Measurements from ENCODE around the gene MRPL36. TPM values are rescaled to one million over a fixed set of nuclear protein-coding genes. Genes with fewer than 3 reads are reported as not detected.

The MRPL36 gene
- polyA plus RNA-seq, 1 donor (not counting 4 experiments of a cell fraction or from before 2014, with no cell fraction given): 121 TPM

DNA sequence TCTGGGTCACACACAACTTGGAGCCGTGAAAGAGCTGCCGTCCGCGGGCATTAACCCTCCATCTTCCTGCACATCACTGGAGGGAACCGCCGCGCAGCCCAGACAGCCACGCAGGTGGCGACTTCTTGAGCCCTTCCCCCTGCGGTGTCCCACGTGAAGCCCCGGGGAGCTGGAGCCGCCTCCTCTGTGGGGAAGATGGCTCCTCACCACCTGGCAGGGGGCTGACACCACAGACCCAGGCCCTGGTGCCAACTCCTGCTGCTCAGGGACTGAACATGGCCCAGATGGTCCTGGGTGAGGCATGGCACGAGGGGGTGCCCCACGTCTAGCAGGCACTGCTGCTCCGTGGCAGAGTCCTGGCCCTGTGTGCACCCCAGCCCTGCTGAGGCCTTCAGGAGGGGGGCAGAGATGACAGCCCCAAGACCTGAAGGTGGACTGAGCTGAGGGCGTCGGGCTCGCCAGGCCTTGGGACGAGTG lies 40.5 kb upstream of the MRPL36 start:
- no peaks in the 10 kb centered on the region for H3K4me1 ChIP-seq (ENCODE audit: control insufficient read depth, extremely low read depth, insufficient read depth, low read length)
- no peaks in the 10 kb centered on the region for H4K20me1 ChIP-seq (ENCODE audit: control insufficient read depth, extremely low read depth, insufficient read depth, low read length)
- H2AFZ ChIP-seq (ENCODE audit: control insufficient read depth, low read length): no peak overlapping the region
- H3K27me3 ChIP-seq (ENCODE audit: control insufficient read depth, extremely low read depth, insufficient read depth, low read length): peaks cover 4% of the 10 kb centered on the region
- TF ChIP-seq CTCF (optimal IDR thresholded peaks at IDR 0.05 in 1 of 3, IDR thresholded peaks at IDR 0.05 in 1 of 3, conservative IDR thresholded peaks at IDR 0.05 in 1 of 3; ENCODE audit: extremely low read depth in 1 of 3, insufficient read depth in 2 of 3, low read length in 3 of 3) (no peak), EZH2 (IDR thresholded peaks at IDR 0.05; ENCODE audit: low read length) (no peak)
- H3K36me3 ChIP-seq (ENCODE audit: control insufficient read depth in 2 of 2, extremely low read depth in 1 of 2, insufficient read depth in 2 of 2, low read length in 2 of 2): no peaks in the 10 kb centered on the region
- no peak overlapping the region for H3K9ac ChIP-seq (ENCODE audit: control insufficient read depth, extremely low read depth, insufficient read depth, low read length)
- DNase-seq (ENCODE audit: low read depth, low spot score) (no peak), FAIRE-seq (no peak)
- dilution Hi-C loops (cut with MboI; ENCODE audit: extremely low pct_ligation_motif_present, low sequenced_read_pairs): no loop called here
- H3K9me1 ChIP-seq (ENCODE audit: control insufficient read depth, extremely low read depth, insufficient read depth, low read length): no peaks in the 10 kb centered on the region
- H3K27ac ChIP-seq (ENCODE audit: control insufficient read depth, insufficient read depth, low read length): no peak overlapping the region
- H3K79me2 ChIP-seq (ENCODE audit: control insufficient read depth, insufficient read depth, low read length): no peaks in the 10 kb centered on the region
- no peak overlapping the region for H3K4me2 ChIP-seq (ENCODE audit: control insufficient read depth, extremely low read depth, insufficient read depth, low read depth, low read length)
- no peaks in the 10 kb centered on the region for H3K9me3 ChIP-seq (ENCODE audit: control insufficient read depth, low read depth, low read length)
- H3K4me3 ChIP-seq (ENCODE audit: control insufficient read depth in 2 of 3, extremely low read depth in 1 of 3, insufficient read depth in 2 of 3, low read depth in 1 of 3, low read length in 3 of 3): no peak overlapping the region

GRCh38 chr5:1838013-1838412 lies 38.4 kb upstream of the MRPL36 start:
- no peaks in the 10 kb centered on the region for H3K79me2 ChIP-seq (ENCODE audit: control insufficient read depth, insufficient read depth, low read length)
- H3K27ac ChIP-seq (ENCODE audit: control insufficient read depth, insufficient read depth, low read length): no peak overlapping the region
- no peak overlapping the region for H3K4me2 ChIP-seq (ENCODE audit: control insufficient read depth, extremely low read depth, insufficient read depth, low read depth, low read length)
- H3K4me1 ChIP-seq (ENCODE audit: control insufficient read depth, extremely low read depth, insufficient read depth, low read length): no peaks in the 10 kb centered on the region
- H2AFZ ChIP-seq (ENCODE audit: control insufficient read depth, low read length): no peak overlapping the region
- no peaks in the 10 kb centered on the region for H4K20me1 ChIP-seq (ENCODE audit: control insufficient read depth, extremely low read depth, insufficient read depth, low read length)
- no peak overlapping the region for H3K4me3 ChIP-seq (ENCODE audit: control insufficient read depth in 2 of 3, extremely low read depth in 1 of 3, insufficient read depth in 2 of 3, low read depth in 1 of 3, low read length in 3 of 3)
- dilution Hi-C loops (cut with MboI; ENCODE audit: extremely low pct_ligation_motif_present, low sequenced_read_pairs): no loop called here
- DNase-seq (ENCODE audit: low read depth, low spot score): no peak
- peaks cover 7% of the 10 kb centered on the region for H3K27me3 ChIP-seq (ENCODE audit: control insufficient read depth, extremely low read depth, insufficient read depth, low read length)
- FAIRE-seq: no peak
- H3K36me3 ChIP-seq (ENCODE audit: control insufficient read depth in 2 of 2, extremely low read depth in 1 of 2, insufficient read depth in 2 of 2, low read length in 2 of 2): no peaks in the 10 kb centered on the region
- TF ChIP-seq CTCF (optimal IDR thresholded peaks at IDR 0.05 in 1 of 3, IDR thresholded peaks at IDR 0.05 in 1 of 3, conservative IDR thresholded peaks at IDR 0.05 in 1 of 3; ENCODE audit: extremely low read depth in 1 of 3, insufficient read depth in 2 of 3, low read length in 3 of 3): no peak
- TF ChIP-seq EZH2 (IDR thresholded peaks at IDR 0.05; ENCODE audit: low read length): no peak
- H3K9ac ChIP-seq (ENCODE audit: control insufficient read depth, extremely low read depth, insufficient read depth, low read length): no peak overlapping the region
- no peaks in the 10 kb centered on the region for H3K9me3 ChIP-seq (ENCODE audit: control insufficient read depth, low read depth, low read length)
- H3K9me1 ChIP-seq (ENCODE audit: control insufficient read depth, extremely low read depth, insufficient read depth, low read length): no peaks in the 10 kb centered on the region

All from keratinocyte (primary cell).